ENCODE results near the gene KXD1.

The KXD1 gene

DNA sequence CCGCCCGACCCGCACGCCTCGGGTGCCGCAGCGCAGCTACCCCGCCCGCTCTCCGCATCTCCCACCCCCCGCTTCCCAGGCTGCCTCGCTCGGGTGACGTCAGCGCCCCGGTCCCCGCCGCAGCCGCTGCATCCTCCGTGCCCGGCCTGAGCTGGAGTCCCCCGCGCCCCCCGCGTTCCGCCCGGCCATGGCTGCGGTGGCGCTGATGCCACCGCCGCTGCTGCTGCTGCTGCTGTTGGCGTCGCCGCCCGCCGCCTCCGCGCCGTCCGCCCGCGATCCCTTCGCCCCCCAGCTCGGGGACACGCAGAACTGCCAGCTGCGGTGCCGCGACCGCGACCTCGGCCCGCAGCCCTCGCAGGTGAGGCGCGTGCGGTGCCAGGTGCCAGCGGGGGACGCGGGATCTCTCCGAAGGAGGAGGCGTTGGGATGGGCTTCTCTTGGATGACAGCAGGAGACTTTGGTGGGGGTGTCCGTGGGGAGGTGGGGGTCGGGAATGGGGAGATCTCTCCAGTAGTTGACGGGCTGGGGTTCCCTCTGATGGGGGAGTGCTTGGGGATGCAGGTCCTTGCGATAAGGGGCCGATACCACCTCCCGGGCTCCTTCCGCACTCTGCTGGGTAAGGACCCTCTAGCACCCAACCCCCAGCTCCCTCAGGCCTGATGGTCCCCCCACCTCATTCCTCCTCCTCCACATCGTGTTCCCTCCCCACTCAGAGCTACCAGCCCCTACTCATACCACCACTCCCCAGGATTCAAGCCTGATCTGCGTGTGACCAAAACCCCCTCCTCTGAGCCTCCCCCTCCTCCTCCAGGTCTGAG, 55.3 kb downstream of the KXD1 start, which contains the start of gene TMEM59L:
TSS of gene TMEM59L (plus strand) at position 99 of the 817 bp plus-strand sequence. CDS start at position 188, 89 bp downstream.
- DNase-seq (ENCODE audit: low read depth in 4 of 4, low spot score in 1 of 4) = no peak

- DNase-seq (ENCODE audit: low read depth in 4 of 4, low spot score in 1 of 4) = no peak
Observed at GRCh38 chr19:18613589-18614234, 56.0 kb downstream of the KXD1 start.

DNA sequence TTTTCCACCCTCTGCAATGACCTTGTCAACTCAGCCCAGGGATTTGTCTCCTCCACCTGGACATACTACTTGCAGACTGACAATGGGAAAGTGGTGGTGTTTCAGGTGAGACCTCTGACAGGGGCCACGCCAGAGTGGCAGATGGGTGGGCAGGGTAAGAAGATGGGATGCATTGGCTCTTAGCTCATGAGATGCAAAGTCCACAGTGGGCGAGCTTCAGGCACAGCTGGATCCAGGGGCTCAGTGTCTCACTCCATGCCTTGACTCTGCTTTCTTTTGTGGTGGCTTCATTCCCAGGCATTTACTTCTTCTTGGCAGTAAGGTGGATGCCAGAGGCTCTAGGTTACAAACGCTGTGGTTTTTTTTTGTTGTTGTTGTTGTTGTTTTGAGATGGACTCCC, 58.4 kb downstream of the KXD1 start:
- no peak for DNase-seq (ENCODE audit: low read depth in 4 of 4, low spot score in 1 of 4)

GRCh38 chr19:18617562-18617961, 59.9 kb downstream of the KXD1 start:
- no peak for DNase-seq (ENCODE audit: low read depth in 4 of 4, low spot score in 1 of 4)

DNA sequence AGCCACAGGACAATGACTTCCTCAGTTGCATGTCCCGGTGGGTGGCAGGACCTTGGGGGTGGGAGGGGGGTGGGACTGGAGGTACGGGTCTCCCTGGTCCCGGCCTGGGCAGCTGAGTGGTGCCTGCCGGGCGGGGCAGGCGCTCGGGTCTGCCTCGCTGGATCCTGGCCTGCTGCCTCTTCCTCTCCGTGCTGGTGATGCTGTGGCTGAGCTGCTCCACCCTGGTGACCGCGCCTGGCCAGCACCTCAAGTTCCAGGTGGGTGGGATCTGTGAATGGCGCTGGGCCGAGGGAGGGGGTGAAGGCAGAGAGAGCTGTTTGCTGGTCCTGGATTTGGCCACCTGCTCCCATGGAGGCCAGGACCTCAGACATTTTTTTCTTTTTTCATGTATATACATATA, 60.6 kb downstream of the KXD1 start:
- DNase-seq (ENCODE audit: low read depth in 4 of 4, low spot score in 1 of 4) = no peak

Measured in stimulated activated CD4-positive, alpha-beta T cell treated with anti-CD3 and anti-CD28 coated beads, Interleukin-1b, Interleukin-23, amount 100 ng/mL, for 24 hours (primary cell).